PC-3 (cell line): ENCODE results near the gene CEBPZ. TPM values are rescaled to one million over a fixed set of nuclear protein-coding genes. Genes with fewer than 3 reads are reported as not detected.

Experiments used
- ATAC-seq: fragments of 200-7000 bp; cut with Tn5 transposase; 2 replicates; pipeline ENCODE4 v1.9.1; 2020; ENCODE audit warnings: mild to moderate bottlenecking, moderate library complexity
- BruUV-seq: library from RNA; stranded (reverse); fragments of 400-500 nt; replicated peaks from 2 replicates; lab custom pipeline; 2021; lab: Mats Ljungman, UMichigan
- CTCF ChIA-PET: fragments of 300-600 bp; sonication (Branson Sonifier 250); formaldehyde crosslinking; loops from one replicate; lab custom pipeline; 2022; ENCODE audit warnings: antibody characterized with exemption; lab: Charles Lee
- POLR2A ChIA-PET: fragments of 300-600 bp; sonication (Branson Sonifier 250); formaldehyde crosslinking; loops from one replicate; lab custom pipeline; 2022; ENCODE audit warnings: antibody characterized with exemption; ENCODE audit not compliant: unreplicated experiment; lab: Charles Lee
- DNase-seq: peaks from one replicate; pipeline ENCODE4 v3.0.0-alpha.2; 2015
- H2AFZ ChIP-seq: fragments of 300-600 bp; sonication (generic); 2 replicates; pipeline ENCODE4 v1.6.0; 2016; ENCODE audit warnings: antibody characterized with exemption, low read length
- H3F3A ChIP-seq: fragments of 300-600 bp; sonication (generic); one replicate; pipeline ENCODE4 v1.6.0; 2017; ENCODE audit warnings: antibody characterized with exemption, low read length, control low read depth, mild to moderate bottlenecking; ENCODE audit not compliant: unreplicated experiment
- H3K27ac ChIP-seq: fragments of 300-600 bp; sonication (generic); 2 replicates; pipeline ENCODE4 v1.5.1; 2016; ENCODE audit warnings: mild to moderate bottlenecking, low read length
- H3K27me3 ChIP-seq: fragments of 300-600 bp; sonication (generic); 2 replicates; pipeline ENCODE4 v1.6.1; 2016; ENCODE audit warnings: low read length, mixed read lengths
- H3K36me3 ChIP-seq: fragments of 300-600 bp; sonication (generic); 2 replicates; pipeline ENCODE4 v1.6.1; 2016; ENCODE audit warnings: low read depth, mixed run types, low read length, mixed read lengths
- H3K4me1 ChIP-seq: fragments of 300-600 bp; sonication (generic); 2 replicates; pipeline ENCODE4 v1.5.1; 2016; ENCODE audit warnings: low read length; ENCODE audit not compliant: insufficient read depth
- H3K4me2 ChIP-seq: fragments of 300-600 bp; sonication (generic); 2 replicates; pipeline ENCODE4 v1.6.0; 2016; ENCODE audit warnings: low read length
- H3K4me3 ChIP-seq: fragments of 300-600 bp; sonication (generic); 2 replicates; pipeline ENCODE4 v1.5.1; 2016; ENCODE audit warnings: mild to moderate bottlenecking, low read length, mixed read lengths
- H3K79me2 ChIP-seq: fragments of 300-600 bp; sonication (generic); 2 replicates; pipeline ENCODE4 v1.6.1; 2017; ENCODE audit warnings: low read length, mixed read lengths
- H3K9ac ChIP-seq: fragments of 300-600 bp; sonication (generic); 2 replicates; pipeline ENCODE4 v1.6.0; 2016; ENCODE audit warnings: mild to moderate bottlenecking, low read length
- H3K9me2 ChIP-seq: fragments of 300-600 bp; sonication (generic); replicated peaks from 2 replicates; pipeline ENCODE4 v1.6.1; 2016; ENCODE audit warnings: mixed run types, low read length, mixed read lengths
- H3K9me3 ChIP-seq: fragments of 300-600 bp; sonication (generic); 2 replicates; pipeline ENCODE4 v1.6.1; 2016; ENCODE audit warnings: low read length, mixed read lengths
- H4K20me1 ChIP-seq: fragments of 300-600 bp; sonication (generic); 2 replicates; pipeline ENCODE4 v1.6.1; 2016; ENCODE audit warnings: low read length, mixed read lengths
- CTCF ChIP-seq: fragments of 300-600 bp; sonication (generic); conservative IDR thresholded peaks from 2 replicates; pipeline ENCODE4 v1.5.1; 2017; ENCODE audit warnings: antibody characterized with exemption, low read depth, mild to moderate bottlenecking, low read length
- EZH2 ChIP-seq: fragments of 300-600 bp; sonication (generic); IDR thresholded peaks from one replicate; pipeline ENCODE4 v1.6.1; 2017; ENCODE audit warnings: antibody characterized with exemption, mild to moderate bottlenecking, low read length; ENCODE audit not compliant: unreplicated experiment
- EZH2phosphoT487 ChIP-seq: fragments of 300-600 bp; sonication (generic); IDR thresholded peaks from 2 replicates; pipeline ENCODE4 v1.6.1; 2018; ENCODE audit warnings: mild to moderate bottlenecking, antibody characterized with exemption, low read length, borderline replicate concordance
- intact Hi-C: fragments of 100-400 bp; cut with micrococcal nuclease; formaldehyde crosslinking; loops from 2 replicates; pipeline ENCODE4 v1.9.0; 2023
- total RNA-seq: library from RNA; depleted of rRNA; stranded (reverse); fragments of >200 nt; gene quantifications from 2 replicates; pipeline ENCODE4 v1.2.3, GENCODE V29; 2014

CEBPZ gene
- total RNA-seq, 1 experiment from 2014 or later = 39.8 TPM

GRCh38 chr2:37267685-37268084 lies 36.3 kb upstream of the CEBPZ start:
- H3F3A ChIP-seq = no peaks in the 10 kb centered on the region
- no peaks in the 10 kb centered on the region for H3K4me1 ChIP-seq
- no peaks in the 10 kb centered on the region for H3K27me3 ChIP-seq
- H3K79me2 ChIP-seq = no peaks in the 10 kb centered on the region
- CTCF ChIA-PET = no interaction called here
- intact Hi-C loops = no loop called here
- no peak overlapping the region for H3K27ac ChIP-seq
- ATAC-seq (no peak), DNase-seq (no peak)
- no peak overlapping the region for H2AFZ ChIP-seq
- no peak overlapping the region for H3K4me3 ChIP-seq
- POLR2A ChIA-PET = no interaction called here
- TF ChIP-seq EZH2 (no peak), CTCF (no peak), EZH2phosphoT487 (no peak)
- no peak overlapping the region for H3K9ac ChIP-seq
- peaks cover 36% of the 10 kb centered on the region for H3K36me3 ChIP-seq
- no TSS peak for BruUV-seq
- H3K9me3 ChIP-seq = no peaks in the 10 kb centered on the region
- no peaks in the 10 kb centered on the region for H3K9me2 ChIP-seq
- no peaks in the 10 kb centered on the region for H4K20me1 ChIP-seq
- H3K4me2 ChIP-seq = no peak overlapping the region

GRCh38 chr2:37263839-37264238 lies 32.4 kb upstream of the CEBPZ start:
- H3K27ac ChIP-seq = no peak overlapping the region
- POLR2A ChIA-PET = no interaction called here
- no peak overlapping the region for H3K4me3 ChIP-seq
- H3F3A ChIP-seq = no peaks in the 10 kb centered on the region
- ATAC-seq (no peak), DNase-seq (no peak)
- H4K20me1 ChIP-seq = no peaks in the 10 kb centered on the region
- H3K4me1 ChIP-seq = no peaks in the 10 kb centered on the region
- H3K36me3 ChIP-seq = peaks cover 30% of the 10 kb centered on the region
- no peak overlapping the region for H2AFZ ChIP-seq
- H3K9ac ChIP-seq = no peak overlapping the region
- H3K9me2 ChIP-seq = no peaks in the 10 kb centered on the region
- CTCF ChIA-PET = no interaction called here
- no peaks in the 10 kb centered on the region for H3K79me2 ChIP-seq
- TF ChIP-seq EZH2phosphoT487 (no peak), EZH2 (no peak), CTCF (no peak)
- no TSS peak for BruUV-seq
- intact Hi-C loops = no loop called here
- no peaks in the 10 kb centered on the region for H3K27me3 ChIP-seq
- H3K4me2 ChIP-seq = no peak overlapping the region
- H3K9me3 ChIP-seq = no peaks in the 10 kb centered on the region

- Histone ChIP-seq H3F3A (no peaks in the 10 kb centered on the region), H3K36me3 (peaks cover 24% of the 10 kb centered on the region), H3K4me2 (no peak overlapping the region), H3K4me1 (no peaks in the 10 kb centered on the region), H3K79me2 (no peaks in the 10 kb centered on the region), H3K9ac (no peak overlapping the region), H2AFZ (no peak overlapping the region), H4K20me1 (no peaks in the 10 kb centered on the region), H3K27me3 (no peaks in the 10 kb centered on the region), H3K27ac (no peak overlapping the region), H3K9me2 (no peaks in the 10 kb centered on the region), H3K9me3 (no peaks in the 10 kb centered on the region), H3K4me3 (no peak overlapping the region)
- ChIA-PET POLR2A (no interaction called here), CTCF (no interaction called here)
- intact Hi-C loops = no loop called here
- no peak for TF ChIP-seq EZH2
- TF ChIP-seq CTCF = no peak
- no peak for TF ChIP-seq EZH2phosphoT487
- DNase-seq (no peak), ATAC-seq (no peak)
- BruUV-seq = no TSS peak
Observed at GRCh38 chr2:37262522-37262921, 31.1 kb upstream of the CEBPZ start.
